Prostate gland (tissue), 2 donors: ENCODE data around the gene DIP2B. TPM values are rescaled to one million over a fixed set of nuclear protein-coding genes. Genes with fewer than 3 reads are reported as not detected.

Source experiments
- DNase-seq: peaks from one replicate; pipeline ENCODE4 v3.0.0-alpha.2; 2019; ENCODE audit warnings: low spot score
- H3K27ac ChIP-seq, 2 donors: fragments of 200-600 bp; sonication (generic); 2 replicates each; pipeline ENCODE4 v1.5.1; 2017 to 2019
- H3K27me3 ChIP-seq: fragments of 200-600 bp; sonication (generic); replicated peaks from 2 replicates; pipeline ENCODE4 v1.5.1; 2019; ENCODE audit not compliant: insufficient read depth
- H3K36me3 ChIP-seq, 2 donors: fragments of 200-600 bp; sonication (generic); 1 replicate in 1 of 2; 2 replicates in 1 of 2; pipeline versions ENCODE4 v1.5.1 to v1.8.1; 2017 to 2019
- H3K4me1 ChIP-seq: fragments of 200-600 bp; sonication (generic); replicated peaks from 2 replicates; pipeline ENCODE4 v1.5.1; 2019
- H3K4me3 ChIP-seq, 2 donors: fragments of 200-600 bp; sonication (generic); 2 replicates each; pipeline ENCODE4 v1.5.1; 2017 to 2019
- H3K9me3 ChIP-seq: fragments of 200-600 bp; sonication (generic); 2 replicates; pipeline ENCODE4 v1.5.1; 2017
- POLR2A ChIP-seq: fragments of 450-650 bp; IDR thresholded peaks from one replicate; pipeline ENCODE4 v1.6.1; 2016; ENCODE audit warnings: antibody characterized with exemption, mild to moderate bottlenecking
- POLR2AphosphoS5 ChIP-seq: sonication (generic); formaldehyde crosslinking; IDR thresholded peaks from one replicate; pipeline ENCODE4 v1.6.1; 2017; ENCODE audit warnings: antibody characterized with exemption
- WGBS: methylation state at CpG from one replicate; pipeline ENCODE4 v1.1.5; 2018; 5-methylcytosine and 5-hydroxymethylcytosine counted together
- intact Hi-C: fragments of 100-400 bp; cut with DNase I; formaldehyde crosslinking; loops from one replicate; pipeline ENCODE4 v1.14.2; 2022
- total RNA-seq, 2 donors: library from RNA; depleted of rRNA; stranded (reverse); fragments of >200 nt; gene quantifications; one replicate each; pipeline ENCODE4 v1.1.0, GENCODE V29; 2016
- TF ChIP-seq, protein P1 (sequence below), 4 experiments: fragments of 200-600 bp in 2 of 4; fragments of 450-650 bp in 2 of 4; sonication (generic) in 2 of 4; IDR thresholded peaks; 1 replicate in 3 of 4; 2 replicates in 1 of 4; pipeline ENCODE4 v1.5.1; 2016 to 2019; ENCODE audit warnings: antibody characterized with exemption in 4 of 4, mild to moderate bottlenecking in 2 of 4, moderate library complexity in 2 of 4

DIP2B gene
- total RNA-seq, 2 donors from 2014 or later, result 23.2 to 56.3 TPM

GRCh38 chr12:50562520-50563433 is 58.0 kb downstream of the DIP2B start:
- no peaks in the 10 kb centered on the region for H3K36me3 ChIP-seq
- H3K4me1 ChIP-seq, result no peaks in the 10 kb centered on the region
- intact Hi-C loops, result no loop called here
- no peak overlapping the region for H3K4me3 ChIP-seq
- no peak overlapping the region for H3K27ac ChIP-seq
- H3K27me3 ChIP-seq, result no peaks in the 10 kb centered on the region
- 77% methylated on average over 7 of the region's 7 CpGs for WGBS
- TF ChIP-seq POLR2AphosphoS5 (no peak), POLR2A (no peak)
- TF ChIP-seq, protein P1, sequence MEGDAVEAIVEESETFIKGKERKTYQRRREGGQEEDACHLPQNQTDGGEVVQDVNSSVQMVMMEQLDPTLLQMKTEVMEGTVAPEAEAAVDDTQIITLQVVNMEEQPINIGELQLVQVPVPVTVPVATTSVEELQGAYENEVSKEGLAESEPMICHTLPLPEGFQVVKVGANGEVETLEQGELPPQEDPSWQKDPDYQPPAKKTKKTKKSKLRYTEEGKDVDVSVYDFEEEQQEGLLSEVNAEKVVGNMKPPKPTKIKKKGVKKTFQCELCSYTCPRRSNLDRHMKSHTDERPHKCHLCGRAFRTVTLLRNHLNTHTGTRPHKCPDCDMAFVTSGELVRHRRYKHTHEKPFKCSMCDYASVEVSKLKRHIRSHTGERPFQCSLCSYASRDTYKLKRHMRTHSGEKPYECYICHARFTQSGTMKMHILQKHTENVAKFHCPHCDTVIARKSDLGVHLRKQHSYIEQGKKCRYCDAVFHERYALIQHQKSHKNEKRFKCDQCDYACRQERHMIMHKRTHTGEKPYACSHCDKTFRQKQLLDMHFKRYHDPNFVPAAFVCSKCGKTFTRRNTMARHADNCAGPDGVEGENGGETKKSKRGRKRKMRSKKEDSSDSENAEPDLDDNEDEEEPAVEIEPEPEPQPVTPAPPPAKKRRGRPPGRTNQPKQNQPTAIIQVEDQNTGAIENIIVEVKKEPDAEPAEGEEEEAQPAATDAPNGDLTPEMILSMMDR (IDR thresholded peaks at IDR 0.05), result no peak
- no peaks in the 10 kb centered on the region for H3K9me3 ChIP-seq
- DNase-seq, result no peak

DNA sequence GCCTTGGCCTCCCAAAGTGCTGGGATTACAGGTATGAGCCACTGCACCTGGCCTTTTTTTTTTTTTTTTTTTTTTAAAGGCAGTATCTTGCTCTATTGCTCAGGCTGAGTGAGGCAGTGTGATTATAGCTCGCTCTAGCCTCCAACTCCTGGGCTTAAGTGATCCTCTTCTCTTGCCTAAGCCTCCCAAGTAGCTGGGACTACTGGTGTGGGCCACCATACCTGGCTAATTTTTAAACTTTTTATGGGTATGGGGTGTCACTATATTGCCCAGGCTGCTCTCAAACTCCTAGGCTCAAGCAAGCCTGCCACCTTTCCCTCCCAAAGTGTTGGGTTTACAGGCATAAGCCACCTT is 58.6 kb downstream of the DIP2B start:
- TF ChIP-seq POLR2A (no peak), POLR2AphosphoS5 (no peak)
- TF ChIP-seq, protein P1 (IDR thresholded peaks at IDR 0.05), result no peak
- H3K27ac ChIP-seq, result no peak overlapping the region
- WGBS, result 100% methylated on average over 1 of the region's 1 CpG

DNA sequence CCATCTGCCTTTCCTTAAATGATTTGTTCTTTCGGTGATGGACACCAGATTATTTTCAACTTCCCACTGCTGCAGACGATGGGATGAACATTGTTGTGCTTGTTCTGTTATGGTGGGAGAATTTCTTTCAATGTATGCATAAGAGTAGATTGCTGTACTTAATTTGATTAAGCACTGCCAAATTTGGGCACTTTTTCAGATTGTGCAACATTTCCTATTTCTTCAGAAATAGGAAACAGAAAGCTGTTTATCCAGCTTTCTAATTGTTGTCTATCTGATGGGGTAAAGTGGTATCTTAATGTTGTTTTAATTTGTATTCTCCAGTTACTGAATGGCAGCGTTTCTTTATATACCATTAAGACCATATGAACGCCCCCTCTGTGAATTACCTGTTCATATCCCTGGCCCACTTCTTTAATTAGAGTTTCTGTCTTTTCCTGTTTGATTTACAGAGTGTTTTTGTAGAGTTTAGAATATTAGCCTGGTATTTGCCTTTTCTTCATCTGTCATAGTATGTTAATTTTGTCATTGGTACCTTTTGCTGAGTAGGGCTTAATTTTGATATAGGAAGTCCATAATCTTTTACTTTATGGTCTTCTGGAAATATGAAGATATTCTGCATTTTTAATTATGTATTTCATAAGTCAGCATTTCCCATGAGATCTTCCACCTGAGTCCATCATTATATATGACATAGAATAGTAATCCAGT is 59.6 kb downstream of the DIP2B start:
- Histone ChIP-seq H3K27me3 (no peaks in the 10 kb centered on the region), H3K36me3 (no peaks in the 10 kb centered on the region), H3K4me3 (no peak overlapping the region), H3K4me1 (no peaks in the 10 kb centered on the region), H3K9me3 (no peaks in the 10 kb centered on the region), H3K27ac (no peak overlapping the region)
- intact Hi-C loops, result no loop called here
- 62% methylated on average over 4 of the region's 4 CpGs for WGBS
- TF ChIP-seq, protein P1 (IDR thresholded peaks at IDR 0.05), result no peak
- no peak for TF ChIP-seq POLR2A
- no peak for TF ChIP-seq POLR2AphosphoS5
- DNase-seq, result no peak

More for the DNA sequence above, 58.6 kb downstream of the DIP2B start:
- intact Hi-C loops, result no loop called here
- no peaks in the 10 kb centered on the region for H3K4me1 ChIP-seq
- H3K27me3 ChIP-seq, result no peaks in the 10 kb centered on the region
- H3K4me3 ChIP-seq, result no peak overlapping the region
- no peak for DNase-seq
- H3K9me3 ChIP-seq, result no peaks in the 10 kb centered on the region
- no peaks in the 10 kb centered on the region for H3K36me3 ChIP-seq

- DNase-seq, result no peak
- intact Hi-C loops, result no loop called here
- TF ChIP-seq POLR2A (no peak), POLR2AphosphoS5 (no peak)
- TF ChIP-seq, protein P1 (IDR thresholded peaks at IDR 0.05), result no peak
- H3K27me3 ChIP-seq, result no peaks in the 10 kb centered on the region
- no peaks in the 10 kb centered on the region for H3K36me3 ChIP-seq
- no peak overlapping the region for H3K4me3 ChIP-seq
- no peaks in the 10 kb centered on the region for H3K9me3 ChIP-seq
- WGBS, result 92% methylated on average over 3 of the region's 3 CpGs
- no peak overlapping the region for H3K27ac ChIP-seq
- H3K4me1 ChIP-seq, result no peaks in the 10 kb centered on the region
These were observed 60.1 kb downstream of the DIP2B start for GRCh38 chr12:50564948-50565297.
